Tongue (tissue), 2 donors: ENCODE data around the gene HSD17B2. TPM values are rescaled to one million over a fixed set of nuclear protein-coding genes. Genes with fewer than 3 reads are reported as not detected.

Experiments used
- DNase-seq: peaks from one replicate; pipeline ENCODE4 v3.0.0-alpha.2; 2015
- total RNA-seq: library from RNA; depleted of rRNA; stranded (reverse); fragments of >200 nt; gene quantifications from one replicate; pipeline ENCODE4 v1.2.3, GENCODE V29; 2014

Gene HSD17B2
- total RNA-seq, 1 donor from 2014 or later: 3.4 TPM

- no peak for DNase-seq
Observed at GRCh38 chr16:82050909-82051357, 15.9 kb downstream of the HSD17B2 start.

GRCh38 chr16:82051656-82052055, 16.6 kb downstream of the HSD17B2 start:
- no peak for DNase-seq

- no peak for DNase-seq
Observed at GRCh38 chr16:82055117-82055516, 20.1 kb downstream of the HSD17B2 start.

GRCh38 chr16:82055728-82056549, 20.9 kb downstream of the HSD17B2 start:
- DNase-seq: no peak

- DNase-seq: no peak
Observed at GRCh38 chr16:82056550-82056896, 21.5 kb downstream of the HSD17B2 start.

- no peak for DNase-seq
Observed at GRCh38 chr16:82059161-82059982, 24.3 kb downstream of the HSD17B2 start.

- DNase-seq: no peak
Observed at GRCh38 chr16:82059983-82060421, 24.9 kb downstream of the HSD17B2 start.

GRCh38 chr16:82061861-82062525, 26.9 kb downstream of the HSD17B2 start:
- DNase-seq: no peak

GRCh38 chr16:82062645-82063058, 27.6 kb downstream of the HSD17B2 start:
- DNase-seq: no peak

GRCh38 chr16:82063456-82064082, 28.5 kb downstream of the HSD17B2 start:
- no peak for DNase-seq

- DNase-seq: no peak
Observed at GRCh38 chr16:82067042-82067803, 32.2 kb downstream of the HSD17B2 start.

GRCh38 chr16:82067804-82068325, 32.8 kb downstream of the HSD17B2 start:
- DNase-seq: no peak

- DNase-seq: no peak
Observed at GRCh38 chr16:82070656-82071369, 35.8 kb downstream of the HSD17B2 start.

- DNase-seq: no peak
Observed at GRCh38 chr16:82071421-82071820, 36.4 kb downstream of the HSD17B2 start.

- DNase-seq: peak; percentile 6
Observed at GRCh38 chr16:82072313-82072712, 37.3 kb downstream of the HSD17B2 start.

- no peak for DNase-seq
Observed at GRCh38 chr16:82074019-82074558, 39.0 kb downstream of the HSD17B2 start.

GRCh38 chr16:82078125-82078524, 43.1 kb downstream of the HSD17B2 start:
- no peak for DNase-seq

GRCh38 chr16:82079892-82080291, 44.8 kb downstream of the HSD17B2 start:
- no peak for DNase-seq

- no peak for DNase-seq
Observed at GRCh38 chr16:82081264-82081663, 46.2 kb downstream of the HSD17B2 start.

GRCh38 chr16:82082097-82082496, 47.0 kb downstream of the HSD17B2 start:
- DNase-seq: no peak
